ENCODE data around the gene MINPP1. TPM values are rescaled to one million over a fixed set of nuclear protein-coding genes. Genes with fewer than 3 reads are reported as not detected.

The MINPP1 gene
- total RNA-seq, 2 donors from 2014 or later = 8.3 to 13.6 TPM

GRCh38 chr10:87504307-87504639 is 420 bp upstream of the MINPP1 start:
- ATAC-seq (no peak), DNase-seq (ENCODE audit: low spot score) (no peak)
- H3K9me3 Mint-ChIP-seq = no peaks in the 10 kb centered on the region
- H3K27me3 Mint-ChIP-seq = peaks cover 0 to 8% of the 10 kb centered on the region in 2 donors
- peaks cover 5% of the 10 kb centered on the region for H3K36me3 Mint-ChIP-seq
- peak overlapping the region; percentile 94 for H3K4me3 Mint-ChIP-seq
- H3K4me1 Mint-ChIP-seq (ENCODE audit: low read depth in 2 of 2) = peaks cover 10 to 18% of the 10 kb centered on the region in 2 donors
- peak overlapping the region; percentile 79 to 94 for H3K27ac Mint-ChIP-seq

DNA sequence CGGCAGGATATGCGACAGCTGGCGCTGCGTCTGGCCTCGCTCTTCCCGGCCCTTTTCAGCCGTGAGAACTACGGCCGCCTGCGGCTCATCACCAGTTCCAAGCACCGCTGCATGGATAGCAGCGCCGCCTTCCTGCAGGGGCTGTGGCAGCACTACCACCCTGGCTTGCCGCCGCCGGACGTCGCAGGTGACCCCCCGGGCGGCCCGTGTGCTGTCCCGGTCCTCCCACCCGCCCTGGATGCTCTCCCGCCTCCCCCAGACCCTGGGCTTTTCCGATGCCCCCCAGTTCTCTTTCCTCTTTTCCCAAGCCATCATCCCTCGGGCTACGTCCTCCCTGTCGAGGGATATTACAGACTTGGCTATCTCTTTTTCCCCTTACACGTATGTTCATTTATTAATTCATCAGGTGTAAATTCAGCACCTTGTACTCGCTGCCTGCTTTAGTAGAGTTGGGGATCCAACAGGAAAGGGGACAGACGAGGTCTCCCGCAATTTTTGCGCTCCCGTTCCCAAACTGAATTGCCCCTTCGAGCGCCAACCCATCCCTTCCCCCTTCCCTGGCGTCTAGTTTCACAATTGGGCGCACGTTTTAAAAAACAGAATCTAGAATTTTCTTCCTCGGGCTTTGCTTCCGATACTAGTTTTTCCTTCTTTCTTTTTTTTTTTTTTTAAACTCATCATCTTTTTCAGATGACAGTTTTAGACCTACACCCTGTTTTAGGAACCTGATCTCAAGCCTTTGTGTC is 846 bp downstream of the MINPP1 start:
- Mint-ChIP-seq H3K36me3 (peaks cover 9% of the 10 kb centered on the region), H3K27ac (peak overlapping the region; percentile 79 to 94), H3K4me1 (ENCODE audit: low read depth in 2 of 2) (peaks cover 10 to 18% of the 10 kb centered on the region in 2 donors), H3K4me3 (peak overlapping the region; percentile 94), H3K27me3 (peaks cover 0 to 7% of the 10 kb centered on the region in 2 donors), H3K9me3 (no peaks in the 10 kb centered on the region)
- ATAC-seq (peak; percentile 74), DNase-seq (ENCODE audit: low spot score) (peak; percentile 61)

DNA sequence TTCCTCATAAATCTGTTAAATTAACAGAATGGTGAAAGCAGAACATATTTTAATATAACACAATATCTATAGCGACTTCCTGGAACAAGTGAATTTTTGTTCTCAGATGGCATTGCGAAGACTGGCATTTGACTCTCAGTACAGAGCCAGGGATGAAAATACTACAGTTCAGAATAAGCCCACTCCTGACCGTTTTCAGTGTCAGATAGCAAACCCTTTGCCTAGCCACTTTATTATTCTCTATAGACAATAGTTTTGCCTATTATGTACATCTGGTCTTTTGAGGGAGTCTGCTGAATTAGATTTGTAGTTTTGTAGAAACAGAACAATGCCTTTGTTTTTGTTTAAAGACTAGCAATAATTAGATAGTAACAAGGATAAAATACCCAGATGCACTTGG is 2.3 kb downstream of the MINPP1 start:
- H3K27me3 Mint-ChIP-seq = peaks cover 0 to 4% of the 10 kb centered on the region in 2 donors
- H3K36me3 Mint-ChIP-seq = peaks cover 15% of the 10 kb centered on the region
- peak overlapping the region; percentile 94 for H3K4me3 Mint-ChIP-seq

DNA sequence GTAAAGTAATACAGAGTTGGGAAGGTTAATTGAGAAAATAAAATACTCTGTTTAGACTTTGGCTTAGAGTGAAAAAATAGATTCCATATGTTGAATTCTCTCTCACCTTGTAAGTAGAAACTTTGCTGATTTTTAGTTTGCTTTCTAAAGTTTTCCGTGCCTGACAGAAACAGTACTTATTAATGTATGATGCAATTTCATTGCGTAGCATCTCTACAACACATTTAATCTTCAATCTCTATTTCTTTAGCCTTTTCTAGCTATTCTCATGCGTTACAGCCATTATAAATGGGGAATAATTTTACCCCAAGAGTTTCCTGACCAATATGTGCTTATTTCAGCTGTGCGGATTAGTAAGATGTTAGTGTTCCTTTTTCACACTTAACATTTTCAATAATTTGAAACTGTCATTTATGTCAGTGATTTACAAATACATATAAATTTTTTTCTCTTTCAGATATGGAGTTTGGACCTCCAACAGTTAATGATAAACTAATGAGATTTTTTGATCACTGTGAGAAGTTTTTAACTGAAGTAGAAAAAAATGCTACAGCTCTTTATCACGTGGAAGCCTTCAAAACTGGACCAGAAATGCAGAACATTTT is 3.3 kb downstream of the MINPP1 start:
- peaks cover 15% of the 10 kb centered on the region for H3K36me3 Mint-ChIP-seq
- no peak for DNase-seq (ENCODE audit: low spot score)

More for the DNA sequence above, 2.3 kb downstream of the MINPP1 start:
- no peaks in the 10 kb centered on the region for H3K9me3 Mint-ChIP-seq
- ATAC-seq (no peak), DNase-seq (ENCODE audit: low spot score) (no peak)
- peaks cover 10 to 23% of the 10 kb centered on the region in 2 donors for H3K4me1 Mint-ChIP-seq (ENCODE audit: low read depth in 2 of 2)
- no peak overlapping the region for H3K27ac Mint-ChIP-seq

GRCh38 chr10:87508837-87509236 is 4.1 kb downstream of the MINPP1 start:
- no peak for DNase-seq (ENCODE audit: low spot score)
- H3K36me3 Mint-ChIP-seq = peaks cover 15% of the 10 kb centered on the region

More for the DNA sequence above, 3.3 kb downstream of the MINPP1 start:
- no peak for ATAC-seq
- Mint-ChIP-seq H3K4me3 (no peak overlapping the region), H3K4me1 (ENCODE audit: low read depth in 2 of 2) (peaks cover 10 to 23% of the 10 kb centered on the region in 2 donors), H3K9me3 (no peaks in the 10 kb centered on the region), H3K27ac (no peak overlapping the region), H3K27me3 (no peaks in the 10 kb centered on the region)

DNA sequence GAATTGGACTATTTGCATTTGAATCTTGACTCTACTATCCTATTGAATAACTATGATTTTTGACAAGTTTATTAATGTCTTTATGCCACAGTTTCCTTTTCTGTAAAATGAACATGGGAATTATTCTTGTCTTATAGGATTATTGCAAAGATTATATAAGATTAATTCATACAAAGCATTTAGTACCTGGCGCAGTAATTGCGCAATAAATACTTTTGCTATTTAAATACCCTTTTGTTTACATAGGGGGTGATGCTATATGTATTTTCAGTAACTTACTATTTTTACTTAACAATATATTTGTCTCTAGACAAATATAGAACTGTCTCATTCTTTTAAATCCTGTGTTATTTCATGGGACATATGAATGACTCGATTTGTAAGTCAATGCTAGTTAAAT is 5.3 kb downstream of the MINPP1 start:
- Mint-ChIP-seq H3K4me1 (ENCODE audit: low read depth in 2 of 2) (peaks cover 10 to 23% of the 10 kb centered on the region in 2 donors), H3K9me3 (no peaks in the 10 kb centered on the region), H3K36me3 (peaks cover 20% of the 10 kb centered on the region), H3K4me3 (no peak overlapping the region), H3K27ac (no peak overlapping the region), H3K27me3 (no peaks in the 10 kb centered on the region)
- ATAC-seq (no peak), DNase-seq (ENCODE audit: low spot score) (no peak)

More at GRCh38 chr10:87508837-87509236, 4.1 kb downstream of the MINPP1 start:
- ATAC-seq = no peak
- Mint-ChIP-seq H3K27ac (no peak overlapping the region), H3K4me3 (no peak overlapping the region), H3K4me1 (ENCODE audit: low read depth in 2 of 2) (peaks cover 10 to 23% of the 10 kb centered on the region in 2 donors), H3K9me3 (no peaks in the 10 kb centered on the region), H3K27me3 (no peaks in the 10 kb centered on the region)

DNA sequence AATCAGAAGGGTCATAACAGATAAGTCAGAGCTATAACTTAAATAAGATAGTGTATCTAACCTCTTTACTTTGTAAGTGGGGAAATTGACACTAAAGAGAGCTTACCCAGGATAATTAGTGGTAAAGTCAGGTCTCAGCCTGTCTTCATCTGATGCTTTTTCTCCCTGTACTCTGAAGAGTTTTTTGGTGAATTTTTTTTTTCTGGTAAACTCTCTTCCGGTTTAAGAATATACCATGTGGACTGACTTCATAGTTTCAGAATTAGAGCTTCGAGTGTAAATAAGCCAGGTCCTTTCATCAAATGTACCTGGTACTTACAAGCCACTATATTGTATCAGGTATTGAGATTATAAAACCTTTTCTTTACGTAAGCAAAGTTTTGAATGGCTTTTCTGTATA is 6.8 kb downstream of the MINPP1 start:
- no peak for DNase-seq (ENCODE audit: low spot score)
- Mint-ChIP-seq H3K36me3 (peaks cover 19% of the 10 kb centered on the region), H3K4me1 (ENCODE audit: low read depth in 2 of 2) (peaks cover 2 to 11% of the 10 kb centered on the region in 2 donors), H3K9me3 (no peaks in the 10 kb centered on the region), H3K4me3 (no peak overlapping the region), H3K27me3 (no peaks in the 10 kb centered on the region), H3K27ac (no peak overlapping the region)
- no peak for ATAC-seq

GRCh38 chr10:87518937-87519336 is 14.2 kb downstream of the MINPP1 start:
- Mint-ChIP-seq H3K27ac (no peak overlapping the region), H3K4me3 (no peak overlapping the region), H3K27me3 (no peaks in the 10 kb centered on the region), H3K4me1 (ENCODE audit: low read depth in 2 of 2) (peaks cover 0 to 12% of the 10 kb centered on the region in 2 donors), H3K36me3 (peaks cover 26% of the 10 kb centered on the region), H3K9me3 (no peaks in the 10 kb centered on the region)
- DNase-seq (ENCODE audit: low spot score) (no peak), ATAC-seq (no peak)

DNA sequence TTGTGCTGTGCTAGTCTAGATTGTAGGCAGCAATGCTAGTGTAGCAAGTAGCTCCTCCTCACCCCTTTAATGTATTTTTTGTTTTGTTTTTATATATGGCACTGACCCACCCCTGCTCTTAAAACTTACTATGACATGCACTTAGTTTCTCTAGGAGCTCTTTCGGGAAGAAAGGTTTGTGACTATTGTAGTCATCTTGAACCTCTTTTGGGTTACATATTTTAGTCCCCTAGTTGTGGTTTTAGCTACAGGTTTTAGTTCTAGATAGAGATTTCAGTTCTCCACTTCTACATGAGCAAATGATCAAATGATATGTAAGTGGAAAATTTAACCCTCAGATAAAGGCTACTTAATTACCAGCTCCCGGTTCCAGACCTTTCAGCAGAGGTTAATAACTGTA is 14.9 kb downstream of the MINPP1 start:
- Mint-ChIP-seq H3K27ac (no peak overlapping the region), H3K4me1 (ENCODE audit: low read depth in 2 of 2) (peaks cover 0 to 17% of the 10 kb centered on the region in 2 donors), H3K4me3 (no peak overlapping the region), H3K36me3 (peaks cover 25% of the 10 kb centered on the region), H3K9me3 (no peaks in the 10 kb centered on the region), H3K27me3 (no peaks in the 10 kb centered on the region)
- ATAC-seq (peak in 1 of 2 donors; percentile 24), DNase-seq (ENCODE audit: low spot score) (no peak)

DNA sequence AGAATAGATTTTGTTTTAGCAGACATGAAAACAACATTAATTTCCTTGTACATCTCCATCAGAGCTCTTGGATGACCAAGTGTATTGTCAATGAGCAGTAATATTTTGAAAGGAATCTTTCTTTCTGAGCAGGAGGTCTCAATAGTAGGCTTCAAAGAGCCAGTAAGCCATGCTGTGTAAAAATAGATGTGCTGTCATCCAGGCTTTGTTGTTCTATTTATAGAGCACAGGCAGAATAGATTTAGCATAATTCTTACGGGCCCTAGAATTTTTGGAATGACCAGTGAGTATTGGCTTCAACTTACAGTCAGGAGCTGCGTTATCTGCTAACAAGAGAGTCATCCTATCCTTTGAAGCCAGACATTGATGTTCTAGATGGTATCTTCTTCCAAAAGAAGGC is 19.0 kb downstream of the MINPP1 start:
- Mint-ChIP-seq H3K4me1 (ENCODE audit: low read depth in 2 of 2) (peaks cover 12 to 30% of the 10 kb centered on the region in 2 donors), H3K27ac (no peak overlapping the region), H3K4me3 (no peak overlapping the region), H3K36me3 (peaks cover 38% of the 10 kb centered on the region), H3K27me3 (no peaks in the 10 kb centered on the region), H3K9me3 (peaks cover 2% of the 10 kb centered on the region)
- DNase-seq (ENCODE audit: low spot score) = no peak
- ATAC-seq = no peak

- Mint-ChIP-seq H3K27me3 (no peaks in the 10 kb centered on the region), H3K4me3 (no peak overlapping the region), H3K36me3 (peaks cover 38% of the 10 kb centered on the region), H3K27ac (no peak overlapping the region), H3K4me1 (ENCODE audit: low read depth in 2 of 2) (peaks cover 12 to 28% of the 10 kb centered on the region in 2 donors), H3K9me3 (peaks cover 2% of the 10 kb centered on the region)
- DNase-seq (ENCODE audit: low spot score) (no peak), ATAC-seq (no peak)
Measured at GRCh38 chr10:87524296-87524695, 19.6 kb downstream of the MINPP1 start.

DNA sequence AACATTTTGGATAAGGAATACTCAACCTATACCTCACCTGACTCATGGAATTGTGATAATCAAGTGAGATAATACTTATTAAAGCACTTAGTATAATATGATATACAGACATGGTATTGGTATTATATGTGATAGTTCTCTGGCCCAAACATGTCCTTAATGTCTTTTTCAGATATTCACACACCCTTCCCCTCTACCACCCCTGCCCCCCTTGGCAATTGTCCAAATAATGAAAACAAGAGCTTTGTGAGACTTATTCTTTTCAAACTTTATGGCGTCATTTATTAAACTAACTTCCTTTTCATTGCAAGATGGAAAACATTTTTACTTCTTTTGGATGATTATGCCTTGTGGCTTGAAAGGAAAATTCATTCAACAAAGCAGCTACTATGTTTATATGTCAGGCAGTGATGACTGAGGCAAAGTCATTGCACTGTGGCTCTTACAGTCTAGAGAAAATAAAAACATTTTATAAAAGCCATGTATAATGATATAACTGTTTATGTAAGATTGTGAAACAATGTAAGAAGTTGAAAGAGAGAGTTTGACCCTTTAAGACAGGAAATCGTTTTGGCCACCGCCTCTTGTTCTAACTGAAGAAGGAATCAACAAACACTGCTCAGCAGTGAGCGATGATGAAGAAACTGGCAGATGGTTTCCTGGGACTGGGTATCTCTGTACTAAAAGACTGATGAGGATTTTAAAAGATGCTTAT is 27.4 kb downstream of the MINPP1 start:
- ATAC-seq (no peak), DNase-seq (ENCODE audit: low spot score) (no peak)
- Mint-ChIP-seq H3K4me3 (no peak overlapping the region), H3K4me1 (ENCODE audit: low read depth in 2 of 2) (peaks cover 6 to 12% of the 10 kb centered on the region in 2 donors), H3K27ac (no peak overlapping the region), H3K36me3 (peaks cover 10% of the 10 kb centered on the region), H3K9me3 (no peaks in the 10 kb centered on the region), H3K27me3 (no peaks in the 10 kb centered on the region)

DNA sequence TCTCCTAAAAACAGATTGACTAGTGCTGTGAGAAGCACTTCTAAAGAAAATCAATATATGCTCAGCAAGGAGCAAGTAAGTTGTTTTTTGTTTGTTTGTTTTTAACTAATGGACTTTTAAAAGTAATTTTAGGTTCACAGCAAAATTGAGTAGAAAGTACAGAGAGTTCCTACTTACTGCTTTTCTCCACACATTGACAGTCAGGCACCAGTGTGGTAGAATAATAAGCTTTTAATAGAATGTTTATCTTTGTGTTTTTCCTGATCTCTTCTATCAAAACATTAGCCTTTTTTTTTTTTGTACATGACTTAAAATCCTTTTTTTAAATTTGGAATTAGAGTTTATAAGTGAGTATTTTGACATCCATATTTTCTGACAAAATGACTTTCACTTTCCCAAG is 28.0 kb downstream of the MINPP1 start:
- ATAC-seq (no peak), DNase-seq (ENCODE audit: low spot score) (no peak)
- H3K4me1 Mint-ChIP-seq (ENCODE audit: low read depth in 2 of 2) = peaks cover 7 to 16% of the 10 kb centered on the region in 2 donors
- H3K36me3 Mint-ChIP-seq = peaks cover 7% of the 10 kb centered on the region
- no peaks in the 10 kb centered on the region for H3K27me3 Mint-ChIP-seq
- H3K27ac Mint-ChIP-seq = no peak overlapping the region
- no peaks in the 10 kb centered on the region for H3K9me3 Mint-ChIP-seq
- no peak overlapping the region for H3K4me3 Mint-ChIP-seq
